Measurements from ENCODE around the gene IL6ST. TPM values are rescaled to one million over a fixed set of nuclear protein-coding genes. Genes with fewer than 3 reads are reported as not detected.
A peak's percentile ranks its signal among the peaks of the same experiment; 100 is the strongest.

Gene IL6ST
- total and polyA plus RNA-seq, 2 experiments from 2014 or later, result 219 to 503 TPM

DNA sequence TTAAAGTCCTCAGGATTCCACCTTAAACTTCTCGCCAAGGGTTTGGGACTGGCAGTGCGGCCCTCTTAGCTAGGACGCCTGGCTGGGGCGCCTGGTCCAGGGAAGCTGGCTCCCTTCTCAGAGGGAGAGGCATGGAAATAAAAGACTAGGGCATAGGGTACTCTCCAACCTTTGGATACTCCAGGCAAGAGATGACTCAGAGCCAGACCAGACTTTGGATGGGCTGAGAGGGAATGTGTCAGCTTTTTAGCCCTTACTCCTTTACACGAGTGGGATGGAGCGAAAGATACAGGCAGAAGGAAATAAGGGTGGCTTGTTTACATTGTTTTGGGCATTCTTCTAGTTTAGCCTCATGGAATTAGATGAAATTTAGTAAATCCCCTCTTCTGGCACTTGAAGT, 95.4 kb downstream of the IL6ST start:
- Histone ChIP-seq H3K27me3 (no peaks in the 10 kb centered on the region), H2AFZ (no peak overlapping the region), H3K4me1 (ENCODE audit: insufficient read depth) (no peaks in the 10 kb centered on the region), H3K4me2 (no peak overlapping the region), H3K9me2 (replicated peaks; ENCODE audit: insufficient read depth) (no peaks in the 10 kb centered on the region), H3K4me3 (no peak overlapping the region), H3K27ac (no peak overlapping the region), H4K20me1 (ENCODE audit: insufficient read depth, poor library complexity, severe bottlenecking) (no peaks in the 10 kb centered on the region), H3K36me3 (replicated peaks; ENCODE audit: insufficient read depth, low read depth) (no peaks in the 10 kb centered on the region), H3K9me3 (ENCODE audit: low read depth) (no peaks in the 10 kb centered on the region), H3K79me2 (no peaks in the 10 kb centered on the region)
- peak; percentile 22 for DNase-seq (ENCODE audit: low spot score)
- TF ChIP-seq EZH2phosphoT487 (IDR thresholded peaks at IDR 0.05; ENCODE audit: low read depth, severe bottlenecking, unreplicated experiment), result no peak
- TF ChIP-seq EZH2 (IDR thresholded peaks at IDR 0.05; ENCODE audit: borderline replicate concordance), result no peak
- TF ChIP-seq, protein P1, sequence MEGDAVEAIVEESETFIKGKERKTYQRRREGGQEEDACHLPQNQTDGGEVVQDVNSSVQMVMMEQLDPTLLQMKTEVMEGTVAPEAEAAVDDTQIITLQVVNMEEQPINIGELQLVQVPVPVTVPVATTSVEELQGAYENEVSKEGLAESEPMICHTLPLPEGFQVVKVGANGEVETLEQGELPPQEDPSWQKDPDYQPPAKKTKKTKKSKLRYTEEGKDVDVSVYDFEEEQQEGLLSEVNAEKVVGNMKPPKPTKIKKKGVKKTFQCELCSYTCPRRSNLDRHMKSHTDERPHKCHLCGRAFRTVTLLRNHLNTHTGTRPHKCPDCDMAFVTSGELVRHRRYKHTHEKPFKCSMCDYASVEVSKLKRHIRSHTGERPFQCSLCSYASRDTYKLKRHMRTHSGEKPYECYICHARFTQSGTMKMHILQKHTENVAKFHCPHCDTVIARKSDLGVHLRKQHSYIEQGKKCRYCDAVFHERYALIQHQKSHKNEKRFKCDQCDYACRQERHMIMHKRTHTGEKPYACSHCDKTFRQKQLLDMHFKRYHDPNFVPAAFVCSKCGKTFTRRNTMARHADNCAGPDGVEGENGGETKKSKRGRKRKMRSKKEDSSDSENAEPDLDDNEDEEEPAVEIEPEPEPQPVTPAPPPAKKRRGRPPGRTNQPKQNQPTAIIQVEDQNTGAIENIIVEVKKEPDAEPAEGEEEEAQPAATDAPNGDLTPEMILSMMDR (IDR thresholded peaks at IDR 0.05; ENCODE audit: poor library complexity), result no peak
- WGBS (ENCODE audit: low lambda C conversion rate, missing lambda C conversion rate), result 89% methylated on average over 6 of the region's 6 CpGs

- no peak overlapping the region for H2AFZ ChIP-seq
- H3K9me3 ChIP-seq (ENCODE audit: low read depth), result no peaks in the 10 kb centered on the region
- H3K27ac ChIP-seq, result no peak overlapping the region
- DNase-seq (ENCODE audit: low spot score), result no peak
- no peaks in the 10 kb centered on the region for H3K4me1 ChIP-seq (ENCODE audit: insufficient read depth)
- H3K4me3 ChIP-seq, result no peak overlapping the region
- 78% methylated on average over 14 of the region's 14 CpGs for WGBS (ENCODE audit: low lambda C conversion rate, missing lambda C conversion rate)
- no peaks in the 10 kb centered on the region for H3K27me3 ChIP-seq
- no peaks in the 10 kb centered on the region for H3K36me3 ChIP-seq (replicated peaks; ENCODE audit: insufficient read depth, low read depth)
- no peaks in the 10 kb centered on the region for H3K9me2 ChIP-seq (replicated peaks; ENCODE audit: insufficient read depth)
- H4K20me1 ChIP-seq (ENCODE audit: insufficient read depth, poor library complexity, severe bottlenecking), result no peaks in the 10 kb centered on the region
- no peaks in the 10 kb centered on the region for H3K79me2 ChIP-seq
- TF ChIP-seq EZH2 (IDR thresholded peaks at IDR 0.05; ENCODE audit: borderline replicate concordance) (no peak), EZH2phosphoT487 (IDR thresholded peaks at IDR 0.05; ENCODE audit: low read depth, severe bottlenecking, unreplicated experiment) (no peak)
- TF ChIP-seq, protein P1 (IDR thresholded peaks at IDR 0.05; ENCODE audit: poor library complexity), result no peak
- H3K4me2 ChIP-seq, result no peak overlapping the region
Observed at GRCh38 chr5:55897905-55898304, 96.9 kb downstream of the IL6ST start.

DNA sequence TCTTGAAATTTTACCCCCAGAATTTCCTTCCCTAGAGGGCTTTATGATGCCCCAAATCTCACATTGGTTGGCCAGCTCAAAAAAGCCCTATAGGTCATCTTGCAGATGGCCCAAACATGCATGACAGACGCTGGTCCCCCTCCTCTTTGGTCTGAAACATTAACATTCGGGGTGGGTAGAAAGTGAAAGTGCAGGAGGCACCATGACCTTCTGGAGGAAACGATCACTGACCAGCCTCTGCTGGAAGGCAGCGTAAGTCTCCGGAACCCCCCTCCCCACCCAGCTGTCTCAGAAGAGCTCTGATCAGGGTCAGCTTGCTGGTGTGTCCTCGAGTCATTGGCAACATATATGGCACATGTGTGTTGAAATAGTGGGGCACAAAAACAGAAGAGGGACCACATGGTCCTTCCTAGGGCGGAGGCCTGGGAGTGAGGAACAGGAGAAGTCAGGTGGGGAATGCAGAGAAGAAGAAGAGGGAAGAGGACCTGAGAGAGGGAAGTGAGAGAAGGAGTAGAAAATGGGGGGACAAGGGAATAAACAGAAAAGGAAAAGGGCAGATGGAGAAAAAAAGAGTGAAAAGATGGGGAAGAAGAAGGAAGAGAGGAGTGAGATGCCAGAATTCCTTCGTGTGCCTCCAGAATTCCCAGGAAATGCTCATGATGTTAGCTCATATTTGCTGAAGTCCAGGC, 97.4 kb downstream of the IL6ST start:
- H3K4me1 ChIP-seq (ENCODE audit: insufficient read depth), result no peaks in the 10 kb centered on the region
- H2AFZ ChIP-seq, result no peak overlapping the region
- no peaks in the 10 kb centered on the region for H4K20me1 ChIP-seq (ENCODE audit: insufficient read depth, poor library complexity, severe bottlenecking)
- H3K4me2 ChIP-seq, result no peak overlapping the region
- no peak for DNase-seq (ENCODE audit: low spot score)
- TF ChIP-seq EZH2phosphoT487 (IDR thresholded peaks at IDR 0.05; ENCODE audit: low read depth, severe bottlenecking, unreplicated experiment) (no peak), EZH2 (IDR thresholded peaks at IDR 0.05; ENCODE audit: borderline replicate concordance) (no peak)
- TF ChIP-seq, protein P1 (IDR thresholded peaks at IDR 0.05; ENCODE audit: poor library complexity), result no peak
- H3K79me2 ChIP-seq, result no peaks in the 10 kb centered on the region
- WGBS (ENCODE audit: low lambda C conversion rate, missing lambda C conversion rate), result 90% methylated on average over 8 of the region's 8 CpGs
- H3K27ac ChIP-seq, result no peak overlapping the region
- no peaks in the 10 kb centered on the region for H3K9me2 ChIP-seq (replicated peaks; ENCODE audit: insufficient read depth)
- no peak overlapping the region for H3K4me3 ChIP-seq
- no peaks in the 10 kb centered on the region for H3K36me3 ChIP-seq (replicated peaks; ENCODE audit: insufficient read depth, low read depth)
- no peaks in the 10 kb centered on the region for H3K9me3 ChIP-seq (ENCODE audit: low read depth)
- H3K27me3 ChIP-seq, result no peaks in the 10 kb centered on the region
